Fibroblast of lung (primary cell): ENCODE measurements around the gene TSC1. TPM values are rescaled to one million over a fixed set of nuclear protein-coding genes. Genes with fewer than 3 reads are reported as not detected.

Source experiments
- DNase-seq, 2 donors: peaks; one replicate each; pipeline versions ENCODE4 v3.0.0 to v3.0.0-alpha.2; 2010; ENCODE audit warnings: low read depth in 2 of 2
- H2AFZ ChIP-seq: 2 replicates; pipeline ENCODE4 v1.5.1; 2012; ENCODE audit warnings: low read length, control low read depth, inconsistent platforms
- H3K27ac ChIP-seq: 2 replicates; pipeline ENCODE4 v1.5.1; 2011; ENCODE audit warnings: low read length, control low read depth; ENCODE audit not compliant: insufficient read depth
- H3K27me3 ChIP-seq: 2 replicates; pipeline ENCODE4 v1.5.1; 2011; ENCODE audit warnings: mild to moderate bottlenecking, low read length; ENCODE audit not compliant: control insufficient read depth, insufficient read depth
- H3K36me3 ChIP-seq: 2 replicates; pipeline ENCODE4 v1.5.1; 2011; ENCODE audit warnings: low read length; ENCODE audit not compliant: control insufficient read depth, insufficient read depth
- H3K4me1 ChIP-seq: 2 replicates; pipeline ENCODE4 v1.5.1; 2011; ENCODE audit warnings: low read length; ENCODE audit not compliant: control insufficient read depth, insufficient read depth; ENCODE audit errors: extremely low read depth
- H3K4me2 ChIP-seq: 2 replicates; pipeline ENCODE4 v1.5.1; 2011; ENCODE audit warnings: low read length, control low read depth; ENCODE audit not compliant: insufficient read depth; ENCODE audit errors: extremely low read depth
- H3K4me3 ChIP-seq, 4 experiments: fragments of 200-600 bp in 1 of 4; sonication (generic) in 1 of 4; replicated peaks in 1 of 4; 2 replicates each; pipeline ENCODE4 v1.5.1; 2011 to 2016; ENCODE audit warnings: low read length in 4 of 4, low read depth in 3 of 4, mild to moderate bottlenecking in 3 of 4, control low read depth in 2 of 4, inconsistent platforms in 1 of 4, mixed read lengths in 1 of 4; ENCODE audit not compliant: insufficient read depth in 1 of 4; ENCODE audit errors: control extremely low read depth in 1 of 4
- H3K79me2 ChIP-seq: 2 replicates; pipeline ENCODE4 v1.5.1; 2012; ENCODE audit warnings: mild to moderate bottlenecking, low read length, inconsistent platforms; ENCODE audit not compliant: control insufficient read depth, insufficient read depth
- H3K9ac ChIP-seq: 2 replicates; pipeline ENCODE4 v1.5.1; 2011; ENCODE audit warnings: mild to moderate bottlenecking, low read length, control low read depth; ENCODE audit not compliant: insufficient read depth
- H3K9me3 ChIP-seq: 2 replicates; pipeline ENCODE4 v1.5.1; 2012; ENCODE audit warnings: low read depth, low read length; ENCODE audit not compliant: control insufficient read depth, insufficient read depth
- H4K20me1 ChIP-seq: 2 replicates; pipeline ENCODE4 v1.5.1; 2011; ENCODE audit warnings: low read length; ENCODE audit not compliant: control insufficient read depth, insufficient read depth; ENCODE audit errors: extremely low read depth
- EZH2 ChIP-seq: IDR thresholded peaks from 2 replicates; pipeline ENCODE4 v1.5.1; 2012; ENCODE audit warnings: low read length, control low read depth, mild to moderate bottlenecking; ENCODE audit errors: missing control alignments
- polyA plus RNA-seq, 2 donors: library from polyadenylated mRNA; depleted of rRNA in 1 of 2; stranded (reverse) in 1 of 2; unstranded in 1 of 2; fragments of >200 nt; gene quantifications; 2 replicates each; pipeline ENCODE4 v1.2.1, GENCODE V29; 2011 to 2012; ENCODE audit warnings: missing spikeins in 1 of 2
- total RNA-seq: library from RNA; depleted of rRNA; stranded (reverse); fragments of >200 nt; gene quantifications from 2 replicates; pipeline ENCODE4 v1.2.1, GENCODE V29; 2014
- TF ChIP-seq, protein P1 (sequence below), 2 donors: IDR thresholded peaks in 1 of 2; conservative IDR thresholded peaks in 1 of 2; 1 replicate in 1 of 2; 2 replicates in 1 of 2; pipeline ENCODE4 v1.5.1; 2011 to 2012; ENCODE audit warnings: low read length in 2 of 2, control low read depth in 1 of 2, inconsistent platforms in 1 of 2, low read depth in 1 of 2, mild to moderate bottlenecking in 1 of 2

Gene TSC1
- total and polyA plus RNA-seq, 2 donors (not counting 1 experiment from before 2014, with no cell fraction given), result 41.5 to 48.0 TPM

DNA sequence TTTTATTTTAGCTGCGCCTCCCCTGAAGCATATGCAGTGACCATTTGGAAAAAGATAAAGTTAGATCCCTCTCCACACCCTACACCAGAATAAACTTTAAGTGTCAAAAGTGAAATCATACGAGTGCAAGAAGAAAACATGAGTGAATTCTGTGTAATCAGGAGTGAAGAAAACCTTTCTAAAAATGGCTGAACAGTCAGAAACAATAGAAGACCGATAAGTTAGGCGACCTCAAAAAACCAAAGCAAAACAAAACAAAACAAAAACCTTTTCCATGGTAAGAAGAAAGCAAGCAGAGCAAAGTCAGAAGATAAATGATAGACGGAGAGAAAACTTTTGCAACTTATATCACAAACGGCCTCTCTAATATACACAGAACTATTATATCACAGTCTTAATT lies 16.6 kb upstream of the TSC1 start:
- no peaks in the 10 kb centered on the region for H3K36me3 ChIP-seq
- no peaks in the 10 kb centered on the region for H3K4me1 ChIP-seq
- H3K4me3 ChIP-seq, result no peak overlapping the region

GRCh38 chr9:132957805-132958204 lies 13.4 kb upstream of the TSC1 start:
- H3K4me3 ChIP-seq, result no peak overlapping the region
- H3K9me3 ChIP-seq, result no peaks in the 10 kb centered on the region
- no peak overlapping the region for H3K4me2 ChIP-seq
- no peak for DNase-seq
- H3K4me1 ChIP-seq, result no peaks in the 10 kb centered on the region
- peaks cover 3% of the 10 kb centered on the region for H3K27me3 ChIP-seq
- H3K27ac ChIP-seq, result no peak overlapping the region
- H3K36me3 ChIP-seq, result no peaks in the 10 kb centered on the region
- no peak overlapping the region for H2AFZ ChIP-seq
- no peak overlapping the region for H3K9ac ChIP-seq
- no peaks in the 10 kb centered on the region for H3K79me2 ChIP-seq
- no peak for TF ChIP-seq EZH2
- TF ChIP-seq, protein P1, sequence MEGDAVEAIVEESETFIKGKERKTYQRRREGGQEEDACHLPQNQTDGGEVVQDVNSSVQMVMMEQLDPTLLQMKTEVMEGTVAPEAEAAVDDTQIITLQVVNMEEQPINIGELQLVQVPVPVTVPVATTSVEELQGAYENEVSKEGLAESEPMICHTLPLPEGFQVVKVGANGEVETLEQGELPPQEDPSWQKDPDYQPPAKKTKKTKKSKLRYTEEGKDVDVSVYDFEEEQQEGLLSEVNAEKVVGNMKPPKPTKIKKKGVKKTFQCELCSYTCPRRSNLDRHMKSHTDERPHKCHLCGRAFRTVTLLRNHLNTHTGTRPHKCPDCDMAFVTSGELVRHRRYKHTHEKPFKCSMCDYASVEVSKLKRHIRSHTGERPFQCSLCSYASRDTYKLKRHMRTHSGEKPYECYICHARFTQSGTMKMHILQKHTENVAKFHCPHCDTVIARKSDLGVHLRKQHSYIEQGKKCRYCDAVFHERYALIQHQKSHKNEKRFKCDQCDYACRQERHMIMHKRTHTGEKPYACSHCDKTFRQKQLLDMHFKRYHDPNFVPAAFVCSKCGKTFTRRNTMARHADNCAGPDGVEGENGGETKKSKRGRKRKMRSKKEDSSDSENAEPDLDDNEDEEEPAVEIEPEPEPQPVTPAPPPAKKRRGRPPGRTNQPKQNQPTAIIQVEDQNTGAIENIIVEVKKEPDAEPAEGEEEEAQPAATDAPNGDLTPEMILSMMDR (conservative IDR thresholded peaks at IDR 0.05 in 1 of 2, IDR thresholded peaks at IDR 0.05 in 1 of 2; ENCODE audit: low read depth in 1 of 2, low read length in 2 of 2), result no peak
- H4K20me1 ChIP-seq, result no peaks in the 10 kb centered on the region

More for the DNA sequence above, 16.6 kb upstream of the TSC1 start:
- Histone ChIP-seq H3K9me3 (no peaks in the 10 kb centered on the region), H3K4me2 (no peak overlapping the region), H3K9ac (no peak overlapping the region), H2AFZ (no peak overlapping the region), H3K27me3 (peaks cover 6% of the 10 kb centered on the region), H4K20me1 (no peaks in the 10 kb centered on the region), H3K27ac (no peak overlapping the region), H3K79me2 (no peaks in the 10 kb centered on the region)
- DNase-seq, result no peak
- TF ChIP-seq EZH2, result no peak
- TF ChIP-seq, protein P1 (conservative IDR thresholded peaks at IDR 0.05 in 1 of 2, IDR thresholded peaks at IDR 0.05 in 1 of 2; ENCODE audit: low read depth in 1 of 2, low read length in 2 of 2), result no peak

DNA sequence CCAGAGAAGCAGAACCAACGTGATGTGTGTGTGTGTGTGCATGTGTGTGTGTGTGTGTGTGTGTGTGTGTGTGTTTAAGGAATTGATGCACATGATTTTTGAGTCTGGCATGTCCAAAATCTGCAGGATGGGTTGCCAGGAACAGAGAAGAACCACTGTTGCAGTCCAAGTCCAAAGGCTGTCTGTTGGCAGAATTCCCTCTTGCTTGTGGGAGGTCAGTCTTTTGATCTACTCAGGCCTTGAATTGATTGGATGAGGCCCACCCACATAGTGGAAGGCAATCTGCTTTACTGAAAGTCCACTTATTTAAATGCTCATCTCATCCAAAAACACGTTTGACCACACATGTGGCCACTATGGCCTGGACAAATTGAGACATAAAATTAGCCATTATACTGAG lies 11.4 kb upstream of the TSC1 start:
- H3K4me2 ChIP-seq, result no peak overlapping the region
- TF ChIP-seq EZH2, result no peak
- TF ChIP-seq, protein P1 (conservative IDR thresholded peaks at IDR 0.05 in 1 of 2, IDR thresholded peaks at IDR 0.05 in 1 of 2; ENCODE audit: low read depth in 1 of 2, low read length in 2 of 2), result no peak
- H3K4me3 ChIP-seq, result no peak overlapping the region
- no peak for DNase-seq
- no peak overlapping the region for H3K9ac ChIP-seq
- H3K9me3 ChIP-seq, result no peaks in the 10 kb centered on the region
- no peaks in the 10 kb centered on the region for H3K36me3 ChIP-seq
- peaks cover 3% of the 10 kb centered on the region for H3K27me3 ChIP-seq
- H3K4me1 ChIP-seq, result no peaks in the 10 kb centered on the region
- no peaks in the 10 kb centered on the region for H3K79me2 ChIP-seq
- H4K20me1 ChIP-seq, result no peaks in the 10 kb centered on the region
- no peak overlapping the region for H3K27ac ChIP-seq
- no peak overlapping the region for H2AFZ ChIP-seq
